ENCODE data around the gene GNAT3.

The GNAT3 gene

DNA sequence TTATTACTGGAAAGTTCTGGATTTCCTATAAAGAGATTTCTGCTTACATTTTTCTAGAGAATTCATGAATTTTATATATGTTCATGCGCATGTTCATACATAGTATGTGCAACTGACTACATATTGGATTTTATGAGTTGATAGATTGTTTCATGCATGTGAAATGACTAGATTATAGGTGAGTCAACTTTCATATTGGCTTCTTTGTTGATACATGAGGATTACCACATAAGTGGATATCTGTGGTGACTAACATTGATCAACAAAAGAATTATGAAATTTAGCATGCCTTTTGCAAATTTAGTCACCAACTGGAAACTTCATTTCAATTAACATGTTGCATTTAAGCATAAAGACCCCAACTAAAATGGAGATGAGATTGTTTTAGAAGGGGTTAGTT lies 99.0 kb downstream of the GNAT3 start:
- DNase-seq (ENCODE audit: low spot score) = no peak
- no peak for TF ChIP-seq CTCF (IDR thresholded peaks at IDR 0.05; ENCODE audit: extremely low read depth, missing control alignments)

GRCh38 chr7:80411621-80412020 lies 100.2 kb downstream of the GNAT3 start:
- DNase-seq (ENCODE audit: low spot score) = no peak
- TF ChIP-seq CTCF (IDR thresholded peaks at IDR 0.05; ENCODE audit: extremely low read depth, missing control alignments) = no peak

DNA sequence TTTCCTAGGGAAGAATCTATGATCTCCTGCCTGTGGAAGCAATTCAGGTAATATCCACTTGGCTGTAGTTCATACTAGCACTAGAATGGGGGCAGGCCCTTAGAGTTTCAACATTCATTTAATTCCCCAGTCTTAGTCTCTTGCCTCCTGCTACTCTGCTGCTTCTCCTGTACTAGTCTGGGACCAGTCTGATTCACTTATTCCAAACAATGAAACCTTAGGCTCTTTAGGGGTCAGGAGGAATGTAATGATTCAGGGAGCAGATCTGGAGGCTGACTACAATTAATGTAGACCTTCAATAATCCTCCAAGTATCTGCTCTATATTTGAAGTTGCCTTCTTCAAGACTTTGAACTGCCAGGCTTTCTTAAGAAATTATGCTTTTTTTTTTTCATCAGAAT lies 101.8 kb downstream of the GNAT3 start:
- no peak for DNase-seq (ENCODE audit: low spot score)
- no peak for TF ChIP-seq CTCF (IDR thresholded peaks at IDR 0.05; ENCODE audit: extremely low read depth, missing control alignments)
